T-cell (primary cell): ENCODE measurements around the gene CMC1. TPM values are rescaled to one million over a fixed set of nuclear protein-coding genes. Genes with fewer than 3 reads are reported as not detected.
A peak's percentile ranks its signal among the peaks of the same experiment; 100 is the strongest.
"Not testable (repeated sequence)": the region's sequence is repeated elsewhere in the genome, so short reads cannot be mapped to it uniquely, and the experiment has no call there.

Experiments
- ATAC-seq, 4 experiments: fragments of 200-7000 bp in 3 of 4; fragments of 150-1000 bp in 1 of 4; cut with Tn5 transposase; replicated peaks in 1 of 4; 1 replicate in 3 of 4; 2 replicates in 1 of 4; pipeline ENCODE4 v1.10.0; 2021; ENCODE audit warnings: moderate library complexity in 3 of 4, mild to moderate bottlenecking in 2 of 4, moderate number of reproducible peaks in 1 of 4
- CTCF ChIA-PET, 2 donors: fragments of 300-600 bp; sonication (Branson Sonifier 250); formaldehyde crosslinking; loops; one replicate each; lab custom pipeline; 2022; ENCODE audit warnings: antibody characterized with exemption in 2 of 2; lab: Charles Lee
- POLR2A ChIA-PET, 2 donors: fragments of 300-600 bp; sonication (Branson Sonifier 250); formaldehyde crosslinking; loops; one replicate each; lab custom pipeline; 2022; ENCODE audit warnings: antibody characterized with exemption in 2 of 2; lab: Charles Lee
- DNase-seq, 35 experiments: peaks; one replicate each; pipeline versions ENCODE4 v3.0.0 to v3.0.0-alpha.2; 2013 to 2023
- H3K27ac ChIP-seq: one replicate; pipeline ENCODE4 v1.5.1; 2013; ENCODE audit warnings: low read length
- H3K27me3 ChIP-seq, 2 experiments: replicated peaks in 1 of 2; 1 replicate in 1 of 2; 2 replicates in 1 of 2; pipeline versions ENCODE4 v1.6.1 to v1.7.0; 2013; ENCODE audit warnings: low read length in 1 of 2, mixed read lengths in 1 of 2; ENCODE audit not compliant: control insufficient read depth in 2 of 2, insufficient read depth in 2 of 2; ENCODE audit errors: extremely low read depth in 1 of 2
- H3K36me3 ChIP-seq, 2 donors: 1 replicate in 1 of 2; 2 replicates in 1 of 2; pipeline versions ENCODE4 v1.6.1 to v1.7.0; 2013; ENCODE audit warnings: low read length in 1 of 2; ENCODE audit not compliant: control insufficient read depth in 2 of 2, insufficient read depth in 1 of 2; ENCODE audit errors: extremely low read depth in 1 of 2
- H3K4me1 ChIP-seq, 2 experiments: 1 replicate in 1 of 2; 2 replicates in 1 of 2; pipeline versions ENCODE4 v1.6.1 to v1.7.0; 2013; ENCODE audit warnings: low read length in 2 of 2, mixed read lengths in 1 of 2; ENCODE audit not compliant: insufficient read depth in 2 of 2, control insufficient read depth in 1 of 2; ENCODE audit errors: extremely low read depth in 1 of 2
- H3K4me3 ChIP-seq, 2 donors: 1 replicate in 1 of 2; 2 replicates in 1 of 2; pipeline versions ENCODE4 v1.5.1 to v1.7.0; 2013; ENCODE audit warnings: mild to moderate bottlenecking in 2 of 2, low read length in 1 of 2, moderate library complexity in 1 of 2; ENCODE audit not compliant: control insufficient read depth in 1 of 2; ENCODE audit errors: extremely low read depth in 1 of 2
- H3K9me3 ChIP-seq: 2 replicates; pipeline ENCODE4 v1.7.0; 2013
- H3K27ac Mint-ChIP-seq, 2 donors: one replicate each; pipeline ENCODE4 v1.8.0; 2020 to 2021; ENCODE audit warnings: mild to moderate bottlenecking in 2 of 2, mixed read lengths in 2 of 2
- H3K27me3 Mint-ChIP-seq, 2 donors: one replicate each; pipeline ENCODE4 v1.8.0; 2021 to 2022; ENCODE audit warnings: mixed read lengths in 2 of 2
- H3K36me3 Mint-ChIP-seq: one replicate; pipeline ENCODE4 v1.8.0; 2021; ENCODE audit warnings: mixed read lengths
- H3K4me1 Mint-ChIP-seq, 3 donors: one replicate each; pipeline ENCODE4 v1.8.0; 2020 to 2022; ENCODE audit warnings: mixed read lengths in 3 of 3, mild to moderate bottlenecking in 1 of 3
- H3K4me3 Mint-ChIP-seq, 3 donors: one replicate each; pipeline ENCODE4 v1.8.0; 2020 to 2022; ENCODE audit warnings: mild to moderate bottlenecking in 3 of 3, mixed read lengths in 3 of 3, moderate library complexity in 3 of 3
- H3K9me3 Mint-ChIP-seq, 3 donors: one replicate each; pipeline ENCODE4 v1.8.0; 2020 to 2022; ENCODE audit warnings: mixed read lengths in 3 of 3
- WGBS: methylation state at CpG from one replicate; pipeline ENCODE4 v1.1.5; 2013; ENCODE audit warnings: missing lambda C conversion rate; ENCODE audit not compliant: insufficient coverage; 5-methylcytosine and 5-hydroxymethylcytosine counted together
- total RNA-seq, 35 experiments: library from RNA in 6 of 35; stranded (reverse) in 6 of 35; fragments of 120-200 nt in 1 of 35; gene quantifications; one replicate each; pipeline versions ENCODE4 v1.2.1 to v1.2.4 and lab custom pipeline; 2013 to 2026

Gene CMC1
- total RNA-seq, 5 donors from 2014 or later (not counting 1 experiment from before 2014, with no cell fraction given), result 11.1 to 45.3 (median 18.8) TPM

- Mint-ChIP-seq H3K4me1 (peaks cover 9 to 11% (median 10%) of the 10 kb centered on the region in 3 donors), H3K36me3 (peaks cover 62% of the 10 kb centered on the region), H3K9me3 (peaks cover 8 to 20% (median 16%) of the 10 kb centered on the region in 3 donors)
- H3K27ac ChIP-seq, DNase-seq, H3K4me3 ChIP-seq, H3K27me3 Mint-ChIP-seq, H3K27me3 ChIP-seq, H3K9me3 ChIP-seq, H3K4me1 ChIP-seq, ATAC-seq, POLR2A ChIA-PET, H3K4me3 Mint-ChIP-seq, H3K36me3 ChIP-seq, H3K27ac Mint-ChIP-seq: not testable (repeated sequence)
- WGBS, result no CpG with 5 or more reads among the region's 2 CpGs
- CTCF ChIA-PET, result interaction anchor here in 1 of 2 donors (0.9 kb wide), 1 partner anchor 23 kb away, joined by 3 read pairs; no protein-coding TSS in a partner anchor
Observed at GRCh38 chr3:28269884-28270283, 28.5 kb downstream of the CMC1 start.

GRCh38 chr3:28273837-28274236, 32.4 kb downstream of the CMC1 start:
- Mint-ChIP-seq H3K4me3 (no peak overlapping the region), H3K27ac (no peak overlapping the region), H3K9me3 (peaks cover 8 to 20% (median 16%) of the 10 kb centered on the region in 3 donors), H3K27me3 (no peaks in the 10 kb centered on the region), H3K36me3 (peaks cover 66% of the 10 kb centered on the region), H3K4me1 (peaks cover 14 to 18% (median 18%) of the 10 kb centered on the region in 3 donors)
- no peaks in the 10 kb centered on the region for H3K4me1 ChIP-seq
- H3K27me3 ChIP-seq, result no peaks in the 10 kb centered on the region
- DNase-seq (no peak), ATAC-seq (no peak)
- peaks cover 4% of the 10 kb centered on the region for H3K9me3 ChIP-seq
- no peak overlapping the region for H3K27ac ChIP-seq
- ChIA-PET POLR2A (interaction anchor here in 1 of 2 donors (0.6 kb wide), 1 partner anchor 32 kb away, joined by 16 read pairs; no protein-coding TSS in a partner anchor), CTCF (no interaction called here)
- H3K4me3 ChIP-seq, result no peak overlapping the region
- H3K36me3 ChIP-seq, result peaks cover 0 to 15% of the 10 kb centered on the region in 2 donors

GRCh38 chr3:28278918-28279317, 37.5 kb downstream of the CMC1 start:
- ChIA-PET POLR2A (no interaction called here), CTCF (interaction anchor here (0.9 to 1.3 kb wide), 2 partner anchors 9 to 13 kb away, joined by 3 read pairs; no protein-coding TSS in a partner anchor)
- Histone ChIP-seq H3K4me1 (no peaks in the 10 kb centered on the region), H3K27ac (no peak overlapping the region), H3K36me3 (peaks cover 0 to 9% of the 10 kb centered on the region in 2 donors), H3K27me3 (no peaks in the 10 kb centered on the region), H3K9me3 (no peaks in the 10 kb centered on the region), H3K4me3 (no peak overlapping the region)
- no peaks in the 10 kb centered on the region for H3K27me3 Mint-ChIP-seq
- DNase-seq, result no peak
- H3K4me1 Mint-ChIP-seq, result peaks cover 5 to 8% (median 8%) of the 10 kb centered on the region in 3 donors
- no peak overlapping the region for H3K4me3 Mint-ChIP-seq
- WGBS, result no CpG with 5 or more reads among the region's 2 CpGs
- H3K9me3 Mint-ChIP-seq, result peaks cover 0 to 6% (median under 1%) of the 10 kb centered on the region in 3 donors
- H3K36me3 Mint-ChIP-seq, result peaks cover 27% of the 10 kb centered on the region
- no peak overlapping the region for H3K27ac Mint-ChIP-seq
- ATAC-seq, result no peak

- Histone ChIP-seq H3K4me3 (no peak overlapping the region), H3K27ac (no peak overlapping the region), H3K27me3 (no peaks in the 10 kb centered on the region), H3K4me1 (no peaks in the 10 kb centered on the region), H3K9me3 (no peaks in the 10 kb centered on the region), H3K36me3 (peaks cover 0 to 9% of the 10 kb centered on the region in 2 donors)
- CTCF ChIA-PET, result no interaction called here
- Mint-ChIP-seq H3K4me3 (no peak overlapping the region), H3K9me3 (peaks cover 0 to under 1% (median 0%) of the 10 kb centered on the region in 3 donors), H3K27me3 (no peaks in the 10 kb centered on the region), H3K4me1 (peaks cover 5 to 10% (median 8%) of the 10 kb centered on the region in 3 donors), H3K27ac (no peak overlapping the region), H3K36me3 (peaks cover 21% of the 10 kb centered on the region)
- ATAC-seq (no peak), DNase-seq (no peak)
- WGBS, result no CpG with 5 or more reads among the region's 4 CpGs
- POLR2A ChIA-PET, result no interaction called here
Observed at GRCh38 chr3:28279770-28280169, 38.4 kb downstream of the CMC1 start.

GRCh38 chr3:28280781-28281180, 39.4 kb downstream of the CMC1 start:
- Mint-ChIP-seq H3K36me3 (peaks cover 13% of the 10 kb centered on the region), H3K4me1 (peaks cover 7 to 17% (median 12%) of the 10 kb centered on the region in 3 donors), H3K27ac (no peak overlapping the region), H3K9me3 (no peaks in the 10 kb centered on the region), H3K4me3 (no peak overlapping the region), H3K27me3 (no peaks in the 10 kb centered on the region)
- Histone ChIP-seq H3K9me3 (no peaks in the 10 kb centered on the region), H3K27me3 (no peaks in the 10 kb centered on the region), H3K4me1 (no peaks in the 10 kb centered on the region), H3K27ac (no peak overlapping the region), H3K4me3 (no peak overlapping the region), H3K36me3 (peaks cover 0 to 3% of the 10 kb centered on the region in 2 donors)
- ChIA-PET CTCF (no interaction called here), POLR2A (no interaction called here)
- no peak for ATAC-seq
- no peak for DNase-seq
- WGBS, result no CpG with 5 or more reads among the region's 3 CpGs

- ChIA-PET CTCF (interaction anchor here (0.5 to 5.3 kb wide), 15 partner anchors 9 to 1150 kb away, joined by 3 to 52 read pairs (median 5); partner anchors contain the start of gene EOMES (in 1 of the 2)), POLR2A (interaction anchor here (0.5 to 0.6 kb wide), 2 partner anchors 564 to 725 kb away, joined by 5 to 7 read pairs; partner anchors contain the start of gene EOMES (in 1 of the 2))
- Mint-ChIP-seq H3K4me1 (peaks cover 13 to 21% (median 18%) of the 10 kb centered on the region in 3 donors), H3K27ac (no peak overlapping the region), H3K27me3 (no peaks in the 10 kb centered on the region), H3K9me3 (peaks cover 0 to 3% (median 0%) of the 10 kb centered on the region in 3 donors), H3K4me3 (no peak overlapping the region), H3K36me3 (peaks cover 18% of the 10 kb centered on the region)
- H3K9me3 ChIP-seq, result no peaks in the 10 kb centered on the region
- no peaks in the 10 kb centered on the region for H3K27me3 ChIP-seq
- no peaks in the 10 kb centered on the region for H3K4me1 ChIP-seq
- DNase-seq (peak in 1 of 35 experiments; percentile 62), ATAC-seq (peak; percentile 50 to 84 (median 78))
- H3K36me3 ChIP-seq, result peaks cover 0 to 3% of the 10 kb centered on the region in 2 donors
- no peak overlapping the region for H3K4me3 ChIP-seq
- H3K27ac ChIP-seq, result no peak overlapping the region
Observed at GRCh38 chr3:28286595-28286994, 45.2 kb downstream of the CMC1 start.
